Choroid plexus epithelial cell (primary cell): ENCODE results near the gene GLRX5.

Experiments
- DNase-seq: peaks from one replicate; pipeline ENCODE4 v3.0.0-alpha.2; 2010; ENCODE audit warnings: low read depth
- H3K4me3 ChIP-seq: 2 replicates; pipeline ENCODE4 v1.5.1; 2011; ENCODE audit warnings: low read depth, mild to moderate bottlenecking, control low read depth, low read length, moderate library complexity
- TF ChIP-seq, protein P1 (sequence below): conservative IDR thresholded peaks from 2 replicates; pipeline ENCODE4 v1.5.1; 2011; ENCODE audit warnings: low read depth, mild to moderate bottlenecking, control low read depth, inconsistent platforms, low read length, moderate library complexity

Gene GLRX5

DNA sequence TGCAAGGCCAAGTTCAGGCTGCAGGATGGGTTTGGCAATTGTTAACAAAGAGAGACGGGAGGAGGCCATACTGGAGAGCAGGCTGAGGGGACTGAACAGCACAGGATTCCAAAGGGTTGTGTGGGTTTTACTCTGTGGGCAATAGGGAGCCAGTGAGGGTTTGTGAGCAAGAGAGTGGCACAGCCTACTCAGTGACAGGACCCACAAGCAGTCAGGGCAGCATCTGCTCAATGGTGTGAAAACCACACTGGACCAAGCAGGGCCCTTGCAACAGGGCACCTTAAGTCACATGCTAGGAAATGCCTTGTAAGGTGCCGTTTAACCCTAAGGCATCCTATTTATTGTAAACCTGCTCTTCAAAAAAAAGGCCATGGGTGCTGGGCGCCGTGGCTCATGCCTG, 40.4 kb upstream of the GLRX5 start:
- no peak overlapping the region for H3K4me3 ChIP-seq
- DNase-seq = no peak
- TF ChIP-seq, protein P1, sequence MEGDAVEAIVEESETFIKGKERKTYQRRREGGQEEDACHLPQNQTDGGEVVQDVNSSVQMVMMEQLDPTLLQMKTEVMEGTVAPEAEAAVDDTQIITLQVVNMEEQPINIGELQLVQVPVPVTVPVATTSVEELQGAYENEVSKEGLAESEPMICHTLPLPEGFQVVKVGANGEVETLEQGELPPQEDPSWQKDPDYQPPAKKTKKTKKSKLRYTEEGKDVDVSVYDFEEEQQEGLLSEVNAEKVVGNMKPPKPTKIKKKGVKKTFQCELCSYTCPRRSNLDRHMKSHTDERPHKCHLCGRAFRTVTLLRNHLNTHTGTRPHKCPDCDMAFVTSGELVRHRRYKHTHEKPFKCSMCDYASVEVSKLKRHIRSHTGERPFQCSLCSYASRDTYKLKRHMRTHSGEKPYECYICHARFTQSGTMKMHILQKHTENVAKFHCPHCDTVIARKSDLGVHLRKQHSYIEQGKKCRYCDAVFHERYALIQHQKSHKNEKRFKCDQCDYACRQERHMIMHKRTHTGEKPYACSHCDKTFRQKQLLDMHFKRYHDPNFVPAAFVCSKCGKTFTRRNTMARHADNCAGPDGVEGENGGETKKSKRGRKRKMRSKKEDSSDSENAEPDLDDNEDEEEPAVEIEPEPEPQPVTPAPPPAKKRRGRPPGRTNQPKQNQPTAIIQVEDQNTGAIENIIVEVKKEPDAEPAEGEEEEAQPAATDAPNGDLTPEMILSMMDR = no peak

DNA sequence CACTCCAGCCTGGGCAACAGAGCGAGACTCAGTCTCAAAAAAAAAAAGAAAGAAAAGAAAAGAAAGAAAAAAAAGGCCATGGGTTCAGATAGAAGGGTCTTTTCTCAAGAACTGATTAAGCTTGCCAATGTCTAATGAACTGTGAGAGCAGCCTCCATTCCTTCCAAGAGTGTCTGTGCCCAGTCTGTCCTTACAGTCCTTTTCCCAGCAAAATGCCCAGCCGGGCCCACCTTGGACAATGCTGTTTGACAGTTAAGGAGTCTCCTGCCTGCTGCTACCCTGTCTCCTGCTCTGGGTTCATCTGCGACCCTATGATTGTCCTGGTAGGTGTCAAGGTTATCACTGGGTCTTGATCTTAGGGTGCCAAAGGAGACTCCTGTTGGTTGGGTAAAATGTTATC, 39.8 kb upstream of the GLRX5 start:
- TF ChIP-seq, protein P1 = no peak
- no peak overlapping the region for H3K4me3 ChIP-seq
- DNase-seq = no peak

DNA sequence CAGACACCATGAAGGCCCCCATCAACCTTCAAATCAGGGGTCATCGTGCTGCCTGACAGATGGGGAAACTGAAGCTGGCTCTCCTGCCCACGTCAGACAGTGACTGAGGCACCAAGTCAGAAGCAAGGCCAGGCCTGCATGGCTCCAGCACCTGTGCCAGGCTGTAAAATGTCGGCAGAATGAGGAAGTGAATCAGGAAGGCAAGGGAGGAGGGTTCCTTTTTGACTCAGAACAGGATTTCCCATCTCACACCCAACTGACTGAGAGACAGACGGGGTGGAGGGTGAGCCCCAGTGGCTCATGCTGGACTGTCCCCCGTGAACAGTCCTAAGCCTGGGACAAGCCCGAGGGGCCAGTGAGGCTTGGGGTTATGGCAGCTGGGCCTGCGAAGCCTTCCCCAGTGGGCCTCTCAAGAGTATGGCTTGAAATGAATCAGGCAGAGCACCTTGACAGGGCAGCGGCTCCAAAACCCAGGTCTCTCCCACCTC, 39.3 kb upstream of the GLRX5 start:
- no peak overlapping the region for H3K4me3 ChIP-seq
- TF ChIP-seq, protein P1 = no peak
- no peak for DNase-seq

DNA sequence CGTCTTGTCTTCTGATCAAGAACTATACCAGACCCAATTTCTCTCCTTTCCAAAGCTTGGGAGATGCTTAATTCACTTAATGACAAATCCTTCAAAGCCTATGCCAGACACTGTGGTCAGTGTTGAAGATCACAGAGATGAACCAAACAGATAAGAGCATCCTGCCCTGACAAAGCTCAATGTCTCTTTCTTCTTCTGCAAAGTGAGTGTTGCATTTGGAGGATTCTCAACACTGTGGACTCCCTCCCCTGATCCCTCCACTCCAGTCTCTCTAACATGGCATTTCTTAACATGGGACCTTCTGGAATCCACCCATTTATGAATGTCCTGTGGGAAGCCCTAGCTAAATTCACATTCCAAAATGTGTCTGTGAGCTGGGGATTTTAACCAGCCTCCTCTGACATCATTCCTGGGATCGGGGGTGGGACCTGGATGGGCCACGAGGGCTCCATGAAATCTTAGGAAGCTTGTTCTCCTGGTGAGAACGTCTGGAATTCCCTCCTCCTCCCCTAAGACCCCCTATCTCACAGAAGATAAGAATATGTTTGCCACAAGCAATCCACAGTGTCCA, 38.7 kb upstream of the GLRX5 start:
- TF ChIP-seq, protein P1 = no peak
- no peak for DNase-seq
- no peak overlapping the region for H3K4me3 ChIP-seq

DNA sequence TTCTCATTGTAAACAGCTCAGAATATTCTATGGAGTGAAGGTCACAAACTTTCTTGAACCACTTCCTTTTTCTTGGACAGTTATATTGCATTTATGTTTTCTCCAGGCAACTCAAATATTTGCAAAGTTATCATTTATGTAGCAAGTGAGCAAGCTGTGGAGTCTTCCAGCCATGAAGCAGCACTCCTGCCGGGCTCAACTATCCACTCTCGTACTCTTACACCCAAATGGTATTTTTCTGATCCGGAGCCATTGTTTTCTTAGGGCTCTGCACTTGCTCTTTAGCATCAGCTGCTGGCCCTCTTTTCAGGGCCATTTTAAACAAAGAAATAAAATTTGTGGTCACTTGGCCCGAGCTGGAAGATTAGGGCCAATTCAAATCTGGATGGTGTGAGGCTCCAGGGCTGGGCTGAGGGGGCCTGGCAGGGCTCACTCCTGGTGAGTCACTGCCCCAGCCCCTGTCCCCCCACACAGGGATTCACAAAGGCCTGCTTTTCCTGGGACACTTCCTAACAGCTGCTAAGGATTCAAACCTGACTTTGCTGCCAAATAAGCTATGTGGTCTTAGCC, 38.1 kb upstream of the GLRX5 start:
- DNase-seq = peak; percentile 61
- TF ChIP-seq, protein P1 = no peak
- no peak overlapping the region for H3K4me3 ChIP-seq

DNA sequence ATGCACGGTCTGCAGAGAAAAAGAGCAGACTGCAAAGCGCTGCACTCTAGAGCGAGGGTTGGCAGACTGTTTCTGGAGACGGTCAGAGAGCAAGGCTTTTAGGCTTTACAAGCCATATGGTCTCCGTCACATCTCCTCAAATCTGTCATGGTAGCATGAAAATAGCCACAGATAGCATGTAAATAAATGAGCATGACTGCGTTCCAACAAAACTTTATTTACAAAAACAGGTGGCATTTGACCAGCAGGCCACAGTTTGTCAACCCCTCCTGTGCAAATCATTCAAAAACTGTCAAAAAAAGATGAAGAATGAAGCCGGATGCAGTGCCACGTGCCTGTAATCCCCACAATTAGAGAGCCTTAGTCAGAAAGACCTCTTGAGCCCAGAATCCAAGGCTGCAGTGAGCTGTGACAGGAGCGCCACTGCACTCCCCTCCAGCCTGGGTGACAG, 37.3 kb upstream of the GLRX5 start:
- no peak for DNase-seq
- TF ChIP-seq, protein P1 = no peak
- no peak overlapping the region for H3K4me3 ChIP-seq

DNA sequence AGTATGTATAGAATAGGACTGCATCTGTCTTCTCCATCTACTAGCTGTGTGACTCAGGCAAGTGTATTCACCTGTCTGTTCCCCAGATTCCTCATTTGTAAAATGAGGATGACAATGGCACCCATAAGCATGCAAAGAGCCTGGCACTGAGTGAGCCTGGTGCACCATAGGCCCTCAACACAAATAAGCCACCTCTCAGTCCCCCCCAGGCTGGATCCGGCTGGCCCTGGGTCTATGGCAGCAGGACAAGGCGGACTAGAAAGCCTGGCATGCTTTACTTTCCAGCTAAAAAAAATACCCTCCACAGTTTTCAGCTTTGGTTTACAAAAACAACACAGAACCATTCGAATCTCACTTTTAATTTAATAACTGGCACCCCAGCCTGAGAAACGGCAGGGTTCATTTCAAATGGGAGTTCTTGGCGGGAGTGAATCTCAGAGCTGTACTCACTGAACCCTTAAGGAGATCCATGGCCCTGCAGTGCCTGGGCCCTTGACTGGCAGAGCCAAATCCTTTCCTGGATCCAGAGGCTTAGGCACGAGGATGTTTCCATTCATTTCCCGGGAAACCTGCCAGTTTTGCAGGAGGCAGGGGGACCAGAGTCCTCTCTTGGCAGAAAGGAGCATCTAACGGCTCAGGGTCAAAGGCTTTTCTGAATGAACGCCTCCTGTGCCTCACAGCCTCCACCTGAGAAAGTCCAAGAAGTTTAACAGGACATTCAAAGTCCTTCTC, 36.1 kb upstream of the GLRX5 start:
- TF ChIP-seq, protein P1 = no peak
- DNase-seq = no peak
- no peak overlapping the region for H3K4me3 ChIP-seq
